ENCODE measurements around the gene RABGEF1. TPM values are rescaled to one million over a fixed set of nuclear protein-coding genes. Genes with fewer than 3 reads are reported as not detected.
"Not testable (repeated sequence)": the region's sequence is repeated elsewhere in the genome, so short reads cannot be mapped to it uniquely, and the experiment has no call there.

RABGEF1 gene
- total RNA-seq, 1 experiment from 2014 or later = 27.3 TPM

DNA sequence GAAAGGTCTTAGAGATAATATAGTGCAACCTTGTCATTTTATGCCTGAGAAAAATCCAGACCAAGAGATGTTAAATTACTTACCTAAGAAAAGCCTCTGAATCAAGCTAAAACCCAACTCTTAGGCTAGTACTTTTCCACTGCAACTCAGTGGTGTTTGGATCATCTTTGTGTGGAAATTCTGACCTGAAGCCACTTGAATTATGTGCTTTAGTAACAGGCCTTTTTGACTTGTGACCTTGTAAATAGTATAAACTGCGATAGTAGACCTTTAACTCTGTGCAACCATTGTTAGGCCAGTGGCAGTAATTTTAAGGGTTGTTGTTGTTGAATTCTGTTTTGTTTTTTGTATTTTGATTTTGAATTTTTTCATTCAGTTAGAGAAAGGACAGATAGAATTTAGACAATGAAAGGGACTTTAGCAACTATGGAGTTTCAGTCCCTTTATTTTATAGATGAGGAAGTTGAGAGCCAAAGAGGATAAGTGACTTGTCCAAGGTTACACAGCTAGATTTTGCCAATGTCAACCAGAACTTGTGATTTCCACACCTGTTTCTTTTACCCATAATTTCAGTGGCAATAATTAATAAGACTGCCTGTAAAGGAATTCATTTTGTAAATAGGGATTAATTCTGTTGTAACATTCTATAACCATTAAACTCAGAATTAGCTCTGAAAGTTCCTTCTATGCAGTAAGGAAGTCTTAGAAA is 43.5 kb downstream of the RABGEF1 start:
- H3K27ac ChIP-seq (ENCODE audit: low read length); H3K4me1 ChIP-seq (ENCODE audit: control insufficient read depth, insufficient read depth, low read length); BruUV-seq (replicated peaks); in situ Hi-C loops (cut with HindIII; ENCODE audit: low pct_unique_long_range_greater_than_20kb, low sequenced_read_pairs); ATAC-seq; intact Hi-C loops (cut with micrococcal nuclease; ENCODE audit: unreplicated experiment); H3K27me3 ChIP-seq (ENCODE audit: control insufficient read depth, insufficient read depth, low read length); H3K4me3 ChIP-seq (ENCODE audit: low read depth in 2 of 2, low read length in 2 of 2); DNase-seq (ENCODE audit: low read depth, low spot score); H3K9me3 ChIP-seq (ENCODE audit: control insufficient read depth, insufficient read depth, low read depth, low read length): not testable (repeated sequence)
- CTCF ChIA-PET = interaction anchor here (0.6 kb wide), 1 partner anchor 29 kb away, joined by 3 read pairs; no protein-coding TSS in a partner anchor
- peaks cover 16% of the 10 kb centered on the region for H3K36me3 ChIP-seq (ENCODE audit: control insufficient read depth, insufficient read depth, low read length)
- POLR2A ChIA-PET = interaction anchor here (0.6 kb wide), 1 partner anchor 14 kb away, joined by 3 read pairs; no protein-coding TSS in a partner anchor

DNA sequence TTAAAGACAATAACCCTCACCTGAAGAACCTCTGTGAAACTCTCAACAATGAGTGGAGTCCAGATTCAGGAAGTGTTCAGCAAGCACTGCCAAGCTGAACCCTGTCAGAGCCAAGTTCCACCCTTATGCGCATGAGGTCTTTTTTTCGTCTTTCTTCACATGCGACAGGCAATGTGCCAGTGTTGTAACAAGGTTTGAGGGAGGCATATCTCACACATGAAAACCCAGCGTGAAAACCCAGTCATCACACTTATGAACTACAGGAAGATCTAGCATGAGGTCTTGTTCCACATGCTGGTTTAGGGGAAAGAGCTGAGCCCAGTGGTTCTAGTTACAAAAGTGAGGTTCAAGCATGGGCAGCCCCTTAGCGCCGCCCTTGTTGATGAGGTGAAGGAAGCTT is 49.7 kb downstream of the RABGEF1 start:
- BruUV-seq (replicated peaks) = no TSS peak
- ATAC-seq (no peak), DNase-seq (ENCODE audit: low read depth, low spot score) (no peak)
- Histone ChIP-seq H3K27me3 (ENCODE audit: control insufficient read depth, insufficient read depth, low read length) (no peaks in the 10 kb centered on the region), H3K36me3 (ENCODE audit: control insufficient read depth, insufficient read depth, low read length) (peaks cover 12% of the 10 kb centered on the region), H3K9me3 (ENCODE audit: control insufficient read depth, insufficient read depth, low read depth, low read length) (no peaks in the 10 kb centered on the region), H3K4me3 (ENCODE audit: low read depth in 2 of 2, low read length in 2 of 2) (no peak overlapping the region), H3K4me1 (ENCODE audit: control insufficient read depth, insufficient read depth, low read length) (no peaks in the 10 kb centered on the region), H3K27ac (ENCODE audit: low read length) (no peak overlapping the region)
- TF ChIP-seq, protein P1, sequence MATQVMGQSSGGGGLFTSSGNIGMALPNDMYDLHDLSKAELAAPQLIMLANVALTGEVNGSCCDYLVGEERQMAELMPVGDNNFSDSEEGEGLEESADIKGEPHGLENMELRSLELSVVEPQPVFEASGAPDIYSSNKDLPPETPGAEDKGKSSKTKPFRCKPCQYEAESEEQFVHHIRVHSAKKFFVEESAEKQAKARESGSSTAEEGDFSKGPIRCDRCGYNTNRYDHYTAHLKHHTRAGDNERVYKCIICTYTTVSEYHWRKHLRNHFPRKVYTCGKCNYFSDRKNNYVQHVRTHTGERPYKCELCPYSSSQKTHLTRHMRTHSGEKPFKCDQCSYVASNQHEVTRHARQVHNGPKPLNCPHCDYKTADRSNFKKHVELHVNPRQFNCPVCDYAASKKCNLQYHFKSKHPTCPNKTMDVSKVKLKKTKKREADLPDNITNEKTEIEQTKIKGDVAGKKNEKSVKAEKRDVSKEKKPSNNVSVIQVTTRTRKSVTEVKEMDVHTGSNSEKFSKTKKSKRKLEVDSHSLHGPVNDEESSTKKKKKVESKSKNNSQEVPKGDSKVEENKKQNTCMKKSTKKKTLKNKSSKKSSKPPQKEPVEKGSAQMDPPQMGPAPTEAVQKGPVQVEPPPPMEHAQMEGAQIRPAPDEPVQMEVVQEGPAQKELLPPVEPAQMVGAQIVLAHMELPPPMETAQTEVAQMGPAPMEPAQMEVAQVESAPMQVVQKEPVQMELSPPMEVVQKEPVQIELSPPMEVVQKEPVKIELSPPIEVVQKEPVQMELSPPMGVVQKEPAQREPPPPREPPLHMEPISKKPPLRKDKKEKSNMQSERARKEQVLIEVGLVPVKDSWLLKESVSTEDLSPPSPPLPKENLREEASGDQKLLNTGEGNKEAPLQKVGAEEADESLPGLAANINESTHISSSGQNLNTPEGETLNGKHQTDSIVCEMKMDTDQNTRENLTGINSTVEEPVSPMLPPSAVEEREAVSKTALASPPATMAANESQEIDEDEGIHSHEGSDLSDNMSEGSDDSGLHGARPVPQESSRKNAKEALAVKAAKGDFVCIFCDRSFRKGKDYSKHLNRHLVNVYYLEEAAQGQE (IDR thresholded peaks at IDR 0.05; ENCODE audit: insufficient read depth in 1 of 2, low read depth in 2 of 2, low read length in 1 of 2) = no peak
- TF ChIP-seq TCF7L2 (IDR thresholded peaks at IDR 0.05; ENCODE audit: low read depth, low read length) = no peak
- no peak for TF ChIP-seq SIN3A (IDR thresholded peaks at IDR 0.05; ENCODE audit: borderline replicate concordance, insufficient read depth, low read depth, low read length)
- TF ChIP-seq, protein P2, sequence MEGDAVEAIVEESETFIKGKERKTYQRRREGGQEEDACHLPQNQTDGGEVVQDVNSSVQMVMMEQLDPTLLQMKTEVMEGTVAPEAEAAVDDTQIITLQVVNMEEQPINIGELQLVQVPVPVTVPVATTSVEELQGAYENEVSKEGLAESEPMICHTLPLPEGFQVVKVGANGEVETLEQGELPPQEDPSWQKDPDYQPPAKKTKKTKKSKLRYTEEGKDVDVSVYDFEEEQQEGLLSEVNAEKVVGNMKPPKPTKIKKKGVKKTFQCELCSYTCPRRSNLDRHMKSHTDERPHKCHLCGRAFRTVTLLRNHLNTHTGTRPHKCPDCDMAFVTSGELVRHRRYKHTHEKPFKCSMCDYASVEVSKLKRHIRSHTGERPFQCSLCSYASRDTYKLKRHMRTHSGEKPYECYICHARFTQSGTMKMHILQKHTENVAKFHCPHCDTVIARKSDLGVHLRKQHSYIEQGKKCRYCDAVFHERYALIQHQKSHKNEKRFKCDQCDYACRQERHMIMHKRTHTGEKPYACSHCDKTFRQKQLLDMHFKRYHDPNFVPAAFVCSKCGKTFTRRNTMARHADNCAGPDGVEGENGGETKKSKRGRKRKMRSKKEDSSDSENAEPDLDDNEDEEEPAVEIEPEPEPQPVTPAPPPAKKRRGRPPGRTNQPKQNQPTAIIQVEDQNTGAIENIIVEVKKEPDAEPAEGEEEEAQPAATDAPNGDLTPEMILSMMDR (IDR thresholded peaks at IDR 0.05) = no peak
- no peak for TF ChIP-seq POLR2AphosphoS5 (IDR thresholded peaks at IDR 0.05; ENCODE audit: low read depth, low read length)
- in situ Hi-C loops (cut with HindIII; ENCODE audit: low pct_unique_long_range_greater_than_20kb, low sequenced_read_pairs) = no loop called here
- ChIA-PET CTCF (no interaction called here), POLR2A (no interaction called here)
- intact Hi-C loops (cut with micrococcal nuclease; ENCODE audit: unreplicated experiment) = no loop called here

DNA sequence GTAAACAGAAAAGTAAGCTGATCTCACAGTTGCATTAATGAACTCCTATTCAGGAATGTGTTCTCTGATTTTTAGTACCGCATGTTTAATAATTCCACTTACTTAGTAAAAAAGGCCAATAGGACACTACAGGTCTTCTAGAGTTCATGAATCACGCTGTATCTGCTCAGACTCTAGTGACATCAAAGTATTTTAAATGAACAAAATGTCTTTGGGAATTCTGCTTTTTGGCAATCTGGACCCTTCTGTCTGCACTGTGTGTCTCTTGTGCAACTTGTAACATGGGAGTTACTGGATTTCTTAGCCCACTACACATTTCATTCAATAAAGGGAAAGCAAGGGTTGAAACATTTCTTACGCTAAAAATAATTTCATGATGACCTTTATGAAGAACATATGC is 50.2 kb downstream of the RABGEF1 start:
- Histone ChIP-seq H3K36me3 (ENCODE audit: control insufficient read depth, insufficient read depth, low read length) (peaks cover 15% of the 10 kb centered on the region), H3K4me1 (ENCODE audit: control insufficient read depth, insufficient read depth, low read length) (no peaks in the 10 kb centered on the region), H3K9me3 (ENCODE audit: control insufficient read depth, insufficient read depth, low read depth, low read length) (no peaks in the 10 kb centered on the region), H3K27me3 (ENCODE audit: control insufficient read depth, insufficient read depth, low read length) (no peaks in the 10 kb centered on the region), H3K4me3 (ENCODE audit: low read depth in 2 of 2, low read length in 2 of 2) (no peak overlapping the region), H3K27ac (ENCODE audit: low read length) (no peak overlapping the region)
- TF ChIP-seq POLR2AphosphoS5 (IDR thresholded peaks at IDR 0.05; ENCODE audit: low read depth, low read length) = no peak
- no peak for TF ChIP-seq TCF7L2 (IDR thresholded peaks at IDR 0.05; ENCODE audit: low read depth, low read length)
- TF ChIP-seq SIN3A (IDR thresholded peaks at IDR 0.05; ENCODE audit: borderline replicate concordance, insufficient read depth, low read depth, low read length) = no peak
- TF ChIP-seq, protein P1 (IDR thresholded peaks at IDR 0.05; ENCODE audit: insufficient read depth in 1 of 2, low read depth in 2 of 2, low read length in 1 of 2) = no peak
- TF ChIP-seq, protein P2 (IDR thresholded peaks at IDR 0.05) = no peak
- DNase-seq (ENCODE audit: low read depth, low spot score) (no peak), ATAC-seq (no peak)
- in situ Hi-C loops (cut with HindIII; ENCODE audit: low pct_unique_long_range_greater_than_20kb, low sequenced_read_pairs) = no loop called here
- CTCF ChIA-PET = no interaction called here
- POLR2A ChIA-PET = no interaction called here
- no TSS peak for BruUV-seq (replicated peaks)
- intact Hi-C loops (cut with micrococcal nuclease; ENCODE audit: unreplicated experiment) = no loop called here

Measured in Panc1 (cell line).